ENCODE results near the gene NXPH4.

Gene NXPH4

DNA sequence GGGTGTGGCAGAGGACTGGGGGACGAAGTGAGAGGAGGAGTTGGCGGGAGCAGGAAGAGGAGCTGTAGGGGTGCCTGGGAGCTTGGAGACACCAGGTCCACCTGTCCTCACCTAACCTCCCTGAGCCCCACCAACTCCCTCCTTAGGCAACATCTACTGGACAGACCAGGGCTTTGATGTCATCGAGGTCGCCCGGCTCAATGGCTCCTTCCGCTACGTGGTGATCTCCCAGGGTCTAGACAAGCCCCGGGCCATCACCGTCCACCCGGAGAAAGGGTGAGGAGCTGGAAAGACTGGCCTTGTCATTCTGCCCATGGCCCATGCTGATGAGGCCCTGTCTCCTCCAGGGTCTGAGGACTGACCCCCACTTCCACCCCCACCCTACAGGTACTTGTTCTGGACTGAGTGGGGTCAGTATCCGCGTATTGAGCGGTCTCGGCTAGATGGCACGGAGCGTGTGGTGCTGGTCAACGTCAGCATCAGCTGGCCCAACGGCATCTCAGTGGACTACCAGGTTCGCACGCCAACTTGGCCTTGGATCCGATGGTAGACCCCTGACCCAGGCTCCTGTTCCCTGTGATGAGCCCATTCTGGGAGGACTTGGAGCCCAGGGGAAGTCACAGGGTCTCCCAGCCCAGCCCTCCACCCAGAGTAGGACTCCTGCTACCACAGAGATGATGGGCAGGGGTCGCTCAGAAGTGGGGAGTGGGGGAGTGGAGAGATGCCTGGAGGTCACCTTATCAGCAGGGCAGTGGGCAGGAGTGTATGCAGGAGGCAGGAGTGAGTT lies 32.5 kb upstream of the NXPH4 start:
- no peak for DNase-seq (ENCODE audit: low read depth, low spot score)

GRCh38 chr12:57185403-57185802 lies 31.2 kb upstream of the NXPH4 start:
- DNase-seq (ENCODE audit: low read depth, low spot score) = no peak

DNA sequence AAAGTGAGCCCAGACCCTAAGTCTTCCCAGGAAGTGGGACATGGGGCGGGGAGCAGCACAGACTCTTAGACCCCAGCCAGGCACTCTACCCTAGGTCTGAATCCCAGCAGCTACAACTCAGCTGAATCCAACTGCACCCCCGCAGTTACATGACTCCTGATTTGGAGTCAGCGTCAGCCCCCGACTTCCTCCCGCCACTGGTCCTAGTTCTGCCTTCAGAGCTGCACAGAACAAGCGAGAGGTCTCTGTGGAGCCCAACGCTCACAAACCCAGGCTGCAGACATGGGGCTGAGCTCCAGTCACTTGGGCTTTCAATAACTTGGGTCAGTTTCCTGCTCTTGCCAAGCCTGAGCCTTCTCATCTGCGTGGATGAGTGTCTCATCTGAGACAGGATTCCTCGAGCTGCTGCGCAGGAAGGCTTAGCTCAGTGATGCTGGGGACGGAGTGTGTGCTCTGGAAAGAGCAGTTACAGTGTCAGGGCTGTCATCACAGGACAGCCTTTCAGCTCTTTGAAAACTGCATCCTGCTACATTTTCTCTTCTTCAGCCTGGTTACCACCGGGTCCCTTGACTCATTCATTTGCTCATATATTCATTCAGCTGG lies 30.6 kb upstream of the NXPH4 start:
- DNase-seq (ENCODE audit: low read depth, low spot score) = no peak

DNA sequence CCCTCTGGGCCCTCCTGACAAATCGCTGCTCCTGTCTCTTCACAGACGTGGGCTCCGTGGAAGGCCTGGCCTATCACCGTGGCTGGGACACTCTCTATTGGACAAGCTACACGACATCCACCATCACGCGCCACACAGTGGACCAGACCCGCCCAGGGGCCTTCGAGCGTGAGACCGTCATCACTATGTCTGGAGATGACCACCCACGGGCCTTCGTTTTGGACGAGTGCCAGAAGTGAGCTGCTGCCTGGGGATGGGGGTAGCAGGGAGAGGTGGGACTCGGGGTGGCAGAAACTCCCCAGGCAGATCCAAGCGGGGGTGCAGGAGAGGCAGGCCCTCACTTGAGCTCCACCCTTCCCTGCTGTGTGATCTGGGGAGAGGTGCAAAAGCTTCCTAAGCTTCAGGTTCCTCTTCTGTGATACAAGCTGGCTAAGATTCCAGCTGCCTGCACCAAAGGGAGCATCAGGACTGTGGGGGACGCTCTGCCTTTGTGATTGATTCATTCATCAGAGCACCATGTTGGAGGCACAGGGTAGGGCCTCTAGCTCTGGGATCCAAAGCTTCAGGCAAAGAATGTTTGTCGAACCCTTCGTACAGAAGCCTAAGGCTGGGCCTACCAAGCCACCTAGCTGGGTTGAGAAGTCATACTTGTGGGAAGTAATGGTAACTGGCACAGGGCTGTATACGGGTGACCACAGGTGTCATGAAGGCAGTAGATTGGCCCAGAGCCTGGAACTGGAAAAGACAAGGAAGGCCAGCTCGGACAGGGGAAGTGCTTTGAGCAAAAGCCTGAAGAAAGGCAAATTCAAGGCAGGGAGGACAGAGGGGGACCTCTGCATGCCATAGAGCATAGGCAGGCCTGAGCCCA lies 29.1 kb upstream of the NXPH4 start:
- no peak for DNase-seq (ENCODE audit: low read depth, low spot score)

- DNase-seq (ENCODE audit: low read depth, low spot score) = no peak
These were observed 28.5 kb upstream of the NXPH4 start for GRCh38 chr12:57188090-57188425.

DNA sequence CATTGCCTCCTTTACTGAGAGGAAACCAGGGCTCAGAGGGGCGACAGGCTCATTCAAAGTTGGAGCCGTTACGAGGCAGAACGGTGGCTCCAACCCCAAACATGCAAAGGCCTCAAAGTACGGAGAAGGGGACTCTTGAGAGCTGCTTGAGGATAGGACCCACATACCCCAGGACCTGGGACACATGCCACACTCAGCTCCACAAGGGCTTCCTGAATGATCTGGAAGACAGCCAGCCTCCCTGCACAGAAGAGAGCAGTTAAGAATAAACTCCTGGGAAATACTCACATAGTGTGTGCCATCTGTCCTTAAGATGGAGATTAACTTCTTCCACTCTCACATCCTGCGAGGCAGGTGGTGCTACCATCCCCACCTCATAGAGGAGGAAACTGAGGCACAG lies 26.6 kb upstream of the NXPH4 start:
- DNase-seq (ENCODE audit: low read depth, low spot score) = no peak

DNA sequence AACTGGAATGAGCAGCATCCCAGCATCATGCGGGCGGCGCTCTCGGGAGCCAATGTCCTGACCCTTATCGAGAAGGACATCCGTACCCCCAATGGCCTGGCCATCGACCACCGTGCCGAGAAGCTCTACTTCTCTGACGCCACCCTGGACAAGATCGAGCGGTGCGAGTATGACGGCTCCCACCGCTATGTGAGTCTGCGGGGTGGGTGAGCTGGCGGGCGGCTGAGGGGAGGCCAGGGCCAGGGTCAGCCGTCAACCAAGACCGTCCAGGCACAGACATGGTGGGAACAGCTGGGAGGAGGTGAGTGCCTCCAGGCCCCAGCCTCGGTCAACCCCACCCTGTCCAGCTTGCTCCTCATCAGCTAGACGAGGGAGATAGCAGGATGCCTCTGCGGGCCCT lies 25.8 kb upstream of the NXPH4 start:
- DNase-seq (ENCODE audit: low read depth, low spot score) = no peak

GRCh38 chr12:57191410-57191809 lies 25.2 kb upstream of the NXPH4 start:
- DNase-seq (ENCODE audit: low read depth, low spot score) = no peak

DNA sequence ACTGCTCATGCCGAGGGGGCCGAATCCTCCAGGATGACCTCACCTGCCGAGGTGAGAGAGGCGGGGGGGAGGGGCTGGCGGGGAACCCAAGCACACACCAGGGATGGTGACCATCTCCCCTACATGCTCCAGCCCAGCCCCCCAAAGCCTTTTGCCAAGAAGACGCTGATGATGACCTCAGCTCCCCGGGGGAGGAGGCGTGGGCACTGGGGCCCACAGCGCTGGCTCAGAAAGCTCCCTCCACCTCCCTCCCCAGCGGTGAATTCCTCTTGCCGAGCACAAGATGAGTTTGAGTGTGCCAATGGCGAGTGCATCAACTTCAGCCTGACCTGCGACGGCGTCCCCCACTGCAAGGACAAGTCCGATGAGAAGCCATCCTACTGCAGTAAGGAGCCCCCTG lies 23.7 kb upstream of the NXPH4 start:
- DNase-seq (ENCODE audit: low read depth, low spot score) = no peak

DNA sequence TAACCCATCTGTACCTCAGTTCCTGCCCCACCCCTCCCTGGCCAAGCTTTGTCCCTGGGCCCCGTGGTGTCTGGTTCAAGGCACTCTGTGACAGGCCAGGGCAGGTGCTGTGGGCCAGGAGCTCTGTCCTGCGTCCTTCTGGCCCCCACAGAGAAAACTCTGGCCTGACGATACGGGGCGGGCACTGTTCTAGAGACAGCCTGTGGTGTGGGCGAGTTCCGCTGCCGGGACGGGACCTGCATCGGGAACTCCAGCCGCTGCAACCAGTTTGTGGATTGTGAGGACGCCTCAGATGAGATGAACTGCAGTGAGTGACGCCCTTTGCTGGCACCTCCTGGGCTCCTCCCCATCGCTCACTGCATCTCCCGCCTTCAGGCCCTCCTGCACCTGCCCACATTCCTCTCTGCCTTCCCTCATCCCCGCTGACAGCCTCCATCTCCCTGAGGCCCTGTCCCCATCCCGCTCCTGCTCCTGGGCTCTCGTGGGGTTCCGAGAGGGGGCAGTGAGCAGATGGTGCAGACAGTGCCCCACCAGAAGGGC lies 22.8 kb upstream of the NXPH4 start:
- DNase-seq (ENCODE audit: low read depth, low spot score) = no peak

DNA sequence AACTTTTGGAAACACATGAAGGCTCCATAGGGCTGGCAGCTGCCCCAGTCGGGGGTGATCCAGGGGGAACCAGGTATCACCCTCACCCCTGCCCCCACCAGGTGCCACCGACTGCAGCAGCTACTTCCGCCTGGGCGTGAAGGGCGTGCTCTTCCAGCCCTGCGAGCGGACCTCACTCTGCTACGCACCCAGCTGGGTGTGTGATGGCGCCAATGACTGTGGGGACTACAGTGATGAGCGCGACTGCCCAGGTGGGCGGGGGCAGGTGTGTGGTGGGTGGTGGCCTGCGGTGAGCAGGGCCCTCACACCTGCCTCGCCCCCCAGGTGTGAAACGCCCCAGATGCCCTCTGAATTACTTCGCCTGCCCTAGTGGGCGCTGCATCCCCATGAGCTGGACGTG lies 22.3 kb upstream of the NXPH4 start:
- no peak for DNase-seq (ENCODE audit: low read depth, low spot score)

GRCh38 chr12:57195186-57195585 lies 21.4 kb upstream of the NXPH4 start:
- no peak for DNase-seq (ENCODE audit: low read depth, low spot score)

DNA sequence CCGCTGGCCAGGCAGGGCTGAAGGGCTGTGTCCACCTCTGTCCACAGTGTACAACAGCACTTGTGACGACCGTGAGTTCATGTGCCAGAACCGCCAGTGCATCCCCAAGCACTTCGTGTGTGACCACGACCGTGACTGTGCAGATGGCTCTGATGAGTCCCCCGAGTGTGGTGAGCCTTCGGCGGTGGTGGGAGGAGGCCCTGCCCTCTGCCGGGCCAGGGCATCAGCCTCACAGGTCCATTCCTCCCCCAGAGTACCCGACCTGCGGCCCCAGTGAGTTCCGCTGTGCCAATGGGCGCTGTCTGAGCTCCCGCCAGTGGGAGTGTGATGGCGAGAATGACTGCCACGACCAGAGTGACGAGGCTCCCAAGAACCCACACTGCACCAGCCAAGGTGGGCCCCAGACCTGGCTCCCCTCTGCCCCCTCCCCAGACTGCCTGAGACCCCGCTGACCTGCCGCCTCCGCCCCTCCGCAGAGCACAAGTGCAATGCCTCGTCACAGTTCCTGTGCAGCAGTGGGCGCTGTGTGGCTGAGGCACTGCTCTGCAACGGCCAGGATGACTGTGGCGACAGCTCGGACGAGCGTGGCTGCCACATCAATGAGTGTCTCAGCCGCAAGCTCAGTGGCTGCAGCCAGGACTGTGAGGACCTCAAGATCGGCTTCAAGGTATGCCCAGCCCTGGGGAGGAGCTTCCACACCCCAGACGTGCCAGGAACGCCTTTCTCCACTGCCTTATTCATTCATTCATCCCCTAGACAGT lies 20.8 kb upstream of the NXPH4 start:
- no peak for DNase-seq (ENCODE audit: low read depth, low spot score)

DNA sequence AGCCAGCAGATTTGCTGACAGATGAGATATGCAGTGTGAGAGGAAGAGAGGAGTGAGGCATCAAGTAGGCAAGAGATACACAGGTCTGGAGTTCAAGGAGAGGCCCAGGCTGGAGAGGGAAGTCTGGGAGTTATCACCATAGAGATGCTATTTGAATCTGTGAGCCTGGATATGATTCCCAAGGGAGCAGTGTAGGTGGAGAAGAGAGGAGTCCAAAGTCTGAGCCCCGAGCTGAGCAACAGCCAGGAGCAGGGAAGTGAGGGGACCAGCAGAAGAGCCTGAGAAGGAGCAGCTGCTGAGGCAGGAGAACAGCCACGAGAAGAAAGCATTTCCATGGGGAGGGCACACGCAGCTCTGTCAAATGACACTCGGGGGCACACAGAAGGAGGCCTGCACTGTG lies 20.2 kb upstream of the NXPH4 start:
- no peak for DNase-seq (ENCODE audit: low read depth, low spot score)

GRCh38 chr12:57196956-57197355 lies 19.6 kb upstream of the NXPH4 start:
- DNase-seq (ENCODE audit: low read depth, low spot score) = no peak

DNA sequence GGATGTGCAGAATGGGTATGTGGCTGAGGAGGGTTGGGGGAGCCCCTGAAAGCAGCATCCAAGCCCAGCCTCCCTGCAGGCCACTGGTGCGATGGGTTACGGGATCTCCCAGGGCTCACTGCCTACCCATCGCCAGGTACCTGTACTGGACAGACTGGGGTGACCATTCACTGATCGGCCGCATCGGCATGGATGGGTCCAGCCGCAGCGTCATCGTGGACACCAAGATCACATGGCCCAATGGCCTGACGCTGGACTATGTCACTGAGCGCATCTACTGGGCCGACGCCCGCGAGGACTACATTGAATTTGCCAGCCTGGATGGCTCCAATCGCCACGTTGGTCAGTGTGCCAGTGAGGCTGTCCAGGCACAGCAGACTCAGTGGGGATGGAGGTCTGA lies 18.3 kb upstream of the NXPH4 start:
- no peak for DNase-seq (ENCODE audit: low read depth, low spot score)

DNA sequence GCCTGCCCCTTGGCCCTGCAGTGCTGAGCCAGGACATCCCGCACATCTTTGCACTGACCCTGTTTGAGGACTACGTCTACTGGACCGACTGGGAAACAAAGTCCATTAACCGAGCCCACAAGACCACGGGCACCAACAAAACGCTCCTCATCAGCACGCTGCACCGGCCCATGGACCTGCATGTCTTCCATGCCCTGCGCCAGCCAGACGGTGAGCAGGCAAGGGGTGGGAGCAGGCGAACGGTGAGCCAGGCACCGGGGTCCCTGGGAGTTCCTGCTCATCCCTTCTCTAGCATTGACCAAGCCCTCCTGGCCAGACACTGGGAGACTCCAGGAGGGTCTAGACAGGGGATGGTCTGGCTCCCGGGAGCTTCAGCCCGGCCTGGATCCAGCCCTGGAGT lies 17.4 kb upstream of the NXPH4 start:
- no peak for DNase-seq (ENCODE audit: low read depth, low spot score)

DNA sequence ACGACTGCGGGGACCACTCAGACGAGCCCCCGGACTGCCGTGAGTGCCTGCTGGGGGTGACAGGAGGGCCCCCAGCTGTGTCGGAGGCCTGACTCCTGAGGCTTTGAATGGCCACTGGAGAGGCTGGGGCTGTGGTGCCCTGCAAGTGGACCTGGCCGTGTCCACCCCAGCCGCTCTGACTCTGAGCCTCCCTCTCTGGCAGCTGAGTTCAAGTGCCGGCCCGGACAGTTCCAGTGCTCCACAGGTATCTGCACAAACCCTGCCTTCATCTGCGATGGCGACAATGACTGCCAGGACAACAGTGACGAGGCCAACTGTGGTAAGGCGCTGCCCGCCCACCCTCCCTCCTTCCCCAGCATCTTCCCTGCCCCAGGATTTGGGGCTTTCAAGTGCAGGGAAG lies 16.1 kb upstream of the NXPH4 start:
- no peak for DNase-seq (ENCODE audit: low read depth, low spot score)

- DNase-seq (ENCODE audit: low read depth, low spot score) = no peak
These were observed 15.4 kb upstream of the NXPH4 start for GRCh38 chr12:57201219-57201618.

DNA sequence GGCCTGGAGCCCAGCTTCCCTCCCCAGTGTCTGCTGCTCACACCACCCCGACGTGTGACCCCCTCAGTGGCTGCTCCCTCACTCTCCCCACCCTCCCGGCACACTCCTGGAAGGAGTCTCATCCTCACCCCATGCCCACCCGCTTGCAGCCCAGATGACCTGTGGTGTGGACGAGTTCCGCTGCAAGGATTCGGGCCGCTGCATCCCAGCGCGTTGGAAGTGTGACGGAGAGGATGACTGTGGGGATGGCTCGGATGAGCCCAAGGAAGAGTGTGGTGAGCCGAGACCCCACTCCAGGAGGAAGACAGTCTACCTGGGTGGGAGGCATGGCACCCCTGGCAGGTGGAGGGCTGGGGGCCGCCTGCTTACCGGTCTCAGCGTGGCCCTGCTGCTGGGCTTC lies 15.0 kb upstream of the NXPH4 start:
- no peak for DNase-seq (ENCODE audit: low read depth, low spot score)

GRCh38 chr12:57202321-57202720 lies 14.3 kb upstream of the NXPH4 start:
- DNase-seq (ENCODE audit: low read depth, low spot score) = no peak

DNA sequence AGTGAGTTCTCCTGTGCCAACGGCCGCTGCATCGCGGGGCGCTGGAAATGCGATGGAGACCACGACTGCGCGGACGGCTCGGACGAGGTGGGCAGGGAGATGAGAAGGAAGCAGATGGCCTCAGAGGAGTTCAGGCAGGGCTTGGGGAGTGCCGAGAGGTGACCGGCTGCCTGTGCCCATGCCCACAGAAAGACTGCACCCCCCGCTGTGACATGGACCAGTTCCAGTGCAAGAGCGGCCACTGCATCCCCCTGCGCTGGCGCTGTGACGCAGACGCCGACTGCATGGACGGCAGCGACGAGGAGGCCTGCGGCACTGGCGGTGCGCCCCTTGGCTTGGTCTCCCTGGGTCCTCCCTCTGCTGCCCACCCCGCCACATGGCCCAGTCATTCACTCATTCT lies 13.4 kb upstream of the NXPH4 start:
- no peak for DNase-seq (ENCODE audit: low read depth, low spot score)

Measured in smooth muscle cell of the brain vasculature (primary cell).